Measurements from ENCODE around the gene SCAF4. TPM values are rescaled to one million over a fixed set of nuclear protein-coding genes. Genes with fewer than 3 reads are reported as not detected.
"Not testable (repeated sequence)": the region's sequence is repeated elsewhere in the genome, so short reads cannot be mapped to it uniquely, and the experiment has no call there.

SCAF4 gene
- total RNA-seq, 2 experiments from 2014 or later, result 39.6 to 40.5 TPM

DNA sequence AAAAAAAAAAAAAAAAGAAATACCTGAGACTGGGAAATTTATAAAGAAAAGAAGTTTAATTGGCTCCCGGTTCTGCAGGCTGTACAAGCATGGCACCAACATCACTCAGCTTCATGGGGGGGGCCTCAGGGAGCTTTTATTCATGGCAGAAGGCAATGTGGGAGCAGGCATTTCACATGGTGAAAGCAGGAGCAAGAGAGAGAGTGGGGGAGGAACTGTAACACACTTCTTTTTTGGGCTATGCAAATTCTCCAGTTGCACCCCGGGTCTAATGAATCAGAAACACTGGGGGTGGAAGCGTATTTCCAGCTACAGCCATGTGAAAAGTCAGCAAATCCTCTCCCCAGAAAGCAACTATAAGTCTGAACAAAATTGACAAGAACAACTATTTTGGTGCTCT is 84.3 kb downstream of the SCAF4 start:
- no peaks in the 10 kb centered on the region for H3K27me3 Mint-ChIP-seq (ENCODE audit: low read depth)
- CTCF ChIA-PET, result interaction anchor here (0.6 kb wide), 1 partner anchor 38 kb away, joined by 3 read pairs; no protein-coding TSS in a partner anchor
- H3K27ac Mint-ChIP-seq, result no peak overlapping the region
- H3K9me3 Mint-ChIP-seq, result peaks cover 5% of the 10 kb centered on the region
- H3K36me3 Mint-ChIP-seq (ENCODE audit: low read depth), result no peaks in the 10 kb centered on the region
- H3K4me3 Mint-ChIP-seq, result no peak overlapping the region
- DNase-seq, result no peak
- no peaks in the 10 kb centered on the region for H3K4me1 Mint-ChIP-seq (ENCODE audit: low read depth)
- intact Hi-C loops (cut with micrococcal nuclease), result no loop called here

DNA sequence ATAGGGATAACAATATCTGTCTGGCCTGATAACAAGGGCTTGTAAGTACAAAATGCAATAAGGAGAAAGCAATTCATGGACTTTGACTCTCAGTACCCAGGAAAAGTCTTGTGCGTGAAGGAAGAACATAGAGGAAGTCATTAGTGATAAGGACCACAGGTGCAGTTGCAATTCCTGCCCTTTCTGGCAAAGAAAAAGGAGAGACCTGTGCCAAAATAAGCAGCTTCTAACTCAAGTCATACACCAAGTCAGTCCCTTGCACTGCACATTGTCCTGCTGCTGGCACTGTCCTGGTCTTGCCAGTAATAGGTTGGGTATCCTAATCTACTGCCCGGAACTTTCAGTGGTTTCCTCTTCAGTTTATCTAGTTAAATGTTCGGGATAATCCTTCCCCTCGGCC is 87.3 kb downstream of the SCAF4 start:
- Mint-ChIP-seq H3K36me3 (ENCODE audit: low read depth) (no peaks in the 10 kb centered on the region), H3K9me3 (no peaks in the 10 kb centered on the region), H3K4me3 (no peak overlapping the region), H3K27me3 (ENCODE audit: low read depth) (no peaks in the 10 kb centered on the region), H3K27ac (no peak overlapping the region), H3K4me1 (ENCODE audit: low read depth) (no peaks in the 10 kb centered on the region)
- intact Hi-C loops (cut with micrococcal nuclease), result no loop called here
- CTCF ChIA-PET, result no interaction called here
- DNase-seq, result no peak

DNA sequence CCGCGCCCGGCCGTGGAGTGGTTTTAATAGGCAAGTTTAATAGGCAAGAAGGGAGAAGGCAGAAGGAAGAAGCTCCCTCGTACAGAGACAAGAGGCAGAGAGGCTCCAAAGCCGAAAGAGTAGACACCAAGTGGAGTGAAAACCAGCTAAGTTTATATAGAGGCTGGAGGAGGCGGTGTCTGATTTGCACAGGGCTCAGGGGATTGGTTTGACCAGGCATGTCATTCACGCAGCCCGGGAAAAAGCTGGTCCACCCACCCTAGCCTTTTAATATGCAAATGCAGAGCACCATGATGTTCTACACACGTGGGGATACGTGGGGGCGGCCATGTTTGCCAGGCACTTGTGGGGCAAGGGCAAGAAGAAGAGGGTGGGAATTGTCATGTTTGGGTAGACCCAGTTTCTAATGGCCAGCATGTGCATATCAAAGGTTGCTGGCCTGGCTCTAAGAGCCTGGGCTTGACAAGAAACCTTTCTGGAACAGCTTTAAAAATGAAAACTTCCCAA is 90.4 kb downstream of the SCAF4 start:
- Mint-ChIP-seq H3K9me3 (peaks cover 2% of the 10 kb centered on the region), H3K4me1 (ENCODE audit: low read depth) (no peaks in the 10 kb centered on the region), H3K4me3 (no peak overlapping the region), H3K27me3 (ENCODE audit: low read depth) (no peaks in the 10 kb centered on the region), H3K36me3 (ENCODE audit: low read depth) (no peaks in the 10 kb centered on the region), H3K27ac (no peak overlapping the region)
- intact Hi-C loops (cut with micrococcal nuclease), result no loop called here
- no peak for DNase-seq
- CTCF ChIA-PET, result no interaction called here

DNA sequence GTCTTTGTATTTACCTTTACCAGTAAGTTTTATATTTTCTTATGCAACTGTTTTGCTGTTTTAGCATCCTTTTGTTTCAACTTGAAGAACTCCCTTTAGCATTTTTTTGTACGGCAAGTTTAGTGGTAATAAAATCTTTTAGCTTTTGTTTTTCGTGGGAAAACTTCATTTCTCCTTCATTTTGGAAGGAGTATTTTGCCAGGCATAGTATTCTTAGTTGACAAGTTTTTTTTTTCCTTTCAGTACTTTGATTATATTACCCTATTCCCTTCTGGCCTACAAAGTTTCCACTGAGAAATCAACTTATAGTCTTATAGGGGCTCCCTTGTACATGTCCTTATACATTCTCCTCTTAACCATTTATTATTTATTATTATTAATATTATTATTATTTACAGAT is 95.0 kb downstream of the SCAF4 start:
- intact Hi-C loops (cut with micrococcal nuclease), result no loop called here
- Mint-ChIP-seq H3K4me3 (no peak overlapping the region), H3K9me3 (peaks cover 4% of the 10 kb centered on the region), H3K4me1 (ENCODE audit: low read depth) (no peaks in the 10 kb centered on the region), H3K36me3 (ENCODE audit: low read depth) (no peaks in the 10 kb centered on the region), H3K27me3 (ENCODE audit: low read depth) (no peaks in the 10 kb centered on the region), H3K27ac (no peak overlapping the region)
- CTCF ChIA-PET, result interaction anchor here (0.6 kb wide), 1 partner anchor 528 kb away, joined by 4 read pairs; no protein-coding TSS in a partner anchor
- no peak for DNase-seq

DNA sequence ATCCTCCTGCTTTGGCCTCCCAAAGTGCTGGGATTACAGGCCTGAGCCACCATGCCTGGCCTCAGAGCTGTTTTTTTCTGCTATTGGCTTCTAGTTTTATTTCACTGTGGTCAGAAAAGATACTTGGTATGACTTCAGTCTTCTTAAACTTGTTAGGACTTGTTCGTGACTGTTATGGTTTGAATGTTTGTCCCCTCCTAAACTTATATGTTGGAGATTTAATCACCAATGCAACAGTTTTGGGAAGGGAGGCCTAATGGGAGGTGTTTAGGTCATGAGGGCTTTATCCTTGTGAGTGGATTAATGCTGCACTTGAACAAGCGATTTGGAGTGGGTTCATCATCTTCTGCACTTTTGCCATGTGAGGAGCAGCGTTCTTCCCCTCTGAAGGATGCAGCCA is 96.9 kb downstream of the SCAF4 start:
- CTCF ChIA-PET, result interaction anchor here (0.5 kb wide), 1 partner anchor 11 kb away, joined by 3 read pairs; no protein-coding TSS in a partner anchor
- no peaks in the 10 kb centered on the region for H3K27me3 Mint-ChIP-seq (ENCODE audit: low read depth)
- no peaks in the 10 kb centered on the region for H3K4me1 Mint-ChIP-seq (ENCODE audit: low read depth)
- intact Hi-C loops (cut with micrococcal nuclease), result no loop called here
- H3K27ac Mint-ChIP-seq, result no peak overlapping the region
- no peak for DNase-seq
- peaks cover 4% of the 10 kb centered on the region for H3K9me3 Mint-ChIP-seq
- H3K4me3 Mint-ChIP-seq, result no peak overlapping the region
- no peaks in the 10 kb centered on the region for H3K36me3 Mint-ChIP-seq (ENCODE audit: low read depth)

DNA sequence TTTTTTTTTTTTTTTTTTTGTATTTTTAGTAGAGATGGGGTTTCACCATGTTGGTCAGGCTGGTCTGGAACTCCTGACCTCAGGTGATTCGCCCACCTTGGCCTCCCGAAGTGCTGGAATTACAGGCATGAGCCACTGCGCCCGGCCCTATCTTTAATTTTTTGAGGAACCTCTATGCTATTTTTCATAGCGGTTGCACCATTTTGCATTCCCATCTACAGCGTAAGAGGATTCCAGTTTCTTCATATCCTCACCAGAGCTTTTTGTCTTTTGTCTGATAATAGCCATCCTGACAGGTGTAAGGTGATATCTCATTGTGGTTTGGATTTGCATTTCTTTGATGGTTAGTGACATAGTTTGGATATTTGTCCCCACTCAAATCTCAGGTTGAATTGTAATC is 100.0 kb downstream of the SCAF4 start:
- H3K4me1 Mint-ChIP-seq (ENCODE audit: low read depth), result not testable (repeated sequence)
- CTCF ChIA-PET, result interaction anchor here (0.7 kb wide), 2 partner anchors 58 to 247 kb away, joined by 3 read pairs; no protein-coding TSS in a partner anchor

DNA sequence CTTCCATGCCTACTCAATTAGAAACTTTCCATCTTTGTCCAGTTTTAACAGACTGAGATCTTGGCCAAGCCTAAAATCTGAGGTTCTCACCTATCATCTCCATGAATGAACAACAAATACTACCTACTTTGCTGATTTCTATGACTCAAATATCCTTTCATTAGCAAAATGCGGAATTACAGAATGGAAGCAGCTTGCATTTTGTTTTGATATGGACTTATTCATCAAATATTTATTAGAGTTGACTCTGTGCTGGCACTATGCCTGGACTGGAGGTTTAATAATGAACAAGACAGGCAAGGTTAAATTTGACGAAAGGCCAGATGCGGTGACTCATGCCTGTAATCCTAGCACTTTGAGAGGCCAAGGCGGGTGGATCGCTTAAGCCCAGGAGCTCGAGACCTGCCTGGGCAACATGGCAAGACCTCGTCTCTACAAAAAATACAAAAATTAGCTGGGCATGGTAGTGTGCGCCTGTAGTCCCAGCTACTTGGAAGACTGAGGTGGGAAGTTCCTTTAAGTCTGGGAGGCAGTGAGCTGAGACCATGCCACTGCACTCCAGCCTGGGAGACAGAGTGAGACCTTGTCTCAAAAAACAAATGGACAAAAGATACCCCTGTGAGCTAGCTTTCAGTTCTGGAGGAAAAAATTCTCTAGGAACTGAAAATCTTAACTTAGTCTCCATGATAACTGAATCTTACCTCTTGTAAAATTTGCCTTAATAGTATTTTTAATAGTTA is 101.8 kb downstream of the SCAF4 start:
- Mint-ChIP-seq H3K4me3 (no peak overlapping the region), H3K36me3 (ENCODE audit: low read depth) (no peaks in the 10 kb centered on the region), H3K27me3 (ENCODE audit: low read depth) (no peaks in the 10 kb centered on the region), H3K4me1 (ENCODE audit: low read depth) (no peaks in the 10 kb centered on the region), H3K27ac (no peak overlapping the region), H3K9me3 (peaks cover 2% of the 10 kb centered on the region)
- CTCF ChIA-PET, result interaction anchor here (0.6 kb wide), 1 partner anchor 53 kb away, joined by 3 read pairs; no protein-coding TSS in a partner anchor
- DNase-seq, result no peak
- intact Hi-C loops (cut with micrococcal nuclease), result no loop called here

More for the DNA sequence above, 100.0 kb downstream of the SCAF4 start:
- H3K27ac Mint-ChIP-seq; H3K27me3 Mint-ChIP-seq (ENCODE audit: low read depth); DNase-seq; H3K36me3 Mint-ChIP-seq (ENCODE audit: low read depth); H3K4me3 Mint-ChIP-seq; H3K9me3 Mint-ChIP-seq; intact Hi-C loops (cut with micrococcal nuclease): not testable (repeated sequence)

DNA sequence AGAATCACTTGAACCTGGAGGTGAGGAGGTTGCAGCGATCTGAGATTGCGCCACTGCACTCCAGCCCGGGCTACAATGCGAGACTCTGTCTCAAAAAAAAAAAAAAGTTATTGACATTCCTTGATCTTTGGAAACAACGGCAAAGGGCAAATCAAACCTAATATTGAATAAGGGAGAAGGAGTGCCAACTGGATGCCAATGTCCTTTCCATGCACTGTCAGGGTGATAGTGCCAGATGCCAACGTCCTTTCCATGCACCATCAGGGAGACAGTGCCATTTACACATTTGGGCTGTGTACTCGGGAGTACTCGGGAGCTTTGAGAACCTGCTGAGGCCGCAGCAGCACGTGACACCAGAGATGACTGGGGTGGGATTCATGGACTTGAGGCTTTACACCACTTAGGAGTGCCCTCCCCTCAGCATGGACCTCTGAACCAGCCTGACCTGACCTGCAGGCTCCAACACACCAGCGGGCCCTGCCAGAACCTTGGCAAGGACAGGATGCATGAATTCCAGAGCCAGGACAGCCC is 106.9 kb downstream of the SCAF4 start:
- no peak for DNase-seq
- Mint-ChIP-seq H3K36me3 (ENCODE audit: low read depth) (no peaks in the 10 kb centered on the region), H3K9me3 (no peaks in the 10 kb centered on the region), H3K4me1 (ENCODE audit: low read depth) (peaks cover 7% of the 10 kb centered on the region), H3K27ac (no peak overlapping the region), H3K27me3 (ENCODE audit: low read depth) (no peaks in the 10 kb centered on the region), H3K4me3 (no peak overlapping the region)
- intact Hi-C loops (cut with micrococcal nuclease), result no loop called here
- CTCF ChIA-PET, result interaction anchor here (0.6 to 1.0 kb wide), 2 partner anchors 44 to 612 kb away, joined by 4 to 5 read pairs; no protein-coding TSS in a partner anchor

DNA sequence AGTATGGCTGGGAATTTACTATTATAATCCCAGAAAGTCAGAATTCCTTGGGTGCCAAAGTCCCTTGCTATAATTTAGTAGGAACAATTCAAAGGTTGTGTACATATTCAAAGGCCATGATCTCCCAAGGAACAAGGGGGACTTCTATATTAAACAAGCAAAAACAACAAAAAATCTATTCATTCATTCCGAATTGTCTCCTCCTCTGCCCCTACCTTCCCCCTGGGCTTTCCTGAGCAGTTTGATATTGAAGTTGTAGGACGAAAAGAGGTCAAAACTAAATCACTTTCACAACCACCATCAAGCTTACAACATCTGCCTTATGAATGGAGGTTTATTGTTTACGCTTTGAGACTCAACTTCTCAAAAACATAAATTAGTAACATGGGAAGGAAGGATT is 107.7 kb downstream of the SCAF4 start:
- CTCF ChIA-PET, result interaction anchor here (0.6 to 1.2 kb wide), 3 partner anchors 43 to 440 kb away, joined by 3 to 5 read pairs (median 3); no protein-coding TSS in a partner anchor

DNA sequence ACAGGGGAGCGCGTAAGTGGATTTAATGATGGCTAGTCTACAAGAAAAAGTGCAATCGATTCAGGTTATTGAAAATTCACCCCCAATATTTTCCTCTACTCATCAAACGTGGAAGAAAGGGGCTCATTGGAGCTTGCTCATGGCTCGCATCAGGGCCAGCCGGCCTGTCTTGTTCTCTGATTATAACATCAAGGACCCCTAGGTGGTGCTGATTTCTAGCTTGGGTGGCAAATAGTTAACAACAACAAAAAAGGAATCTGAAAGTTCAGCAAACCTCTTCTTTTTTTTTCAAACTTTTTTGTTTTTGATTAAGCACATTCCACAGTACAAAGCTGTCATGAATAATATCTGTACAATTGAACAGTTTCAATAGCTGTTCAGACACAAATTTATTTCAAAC is 108.3 kb downstream of the SCAF4 start:
- intact Hi-C loops (cut with micrococcal nuclease), result no loop called here
- Mint-ChIP-seq H3K4me1 (ENCODE audit: low read depth) (peaks cover 8% of the 10 kb centered on the region), H3K27ac (no peak overlapping the region), H3K9me3 (peaks cover 3% of the 10 kb centered on the region), H3K4me3 (no peak overlapping the region), H3K27me3 (ENCODE audit: low read depth) (no peaks in the 10 kb centered on the region), H3K36me3 (ENCODE audit: low read depth) (no peaks in the 10 kb centered on the region)
- no peak for DNase-seq
- CTCF ChIA-PET, result interaction anchor here (0.6 to 1.2 kb wide), 6 partner anchors 11 to 439 kb away, joined by 3 to 5 read pairs (median 3); no protein-coding TSS in a partner anchor

More for the DNA sequence above, 107.7 kb downstream of the SCAF4 start:
- no peak overlapping the region for H3K27ac Mint-ChIP-seq
- DNase-seq, result no peak
- H3K9me3 Mint-ChIP-seq, result peaks cover 1% of the 10 kb centered on the region
- H3K36me3 Mint-ChIP-seq (ENCODE audit: low read depth), result no peaks in the 10 kb centered on the region
- intact Hi-C loops (cut with micrococcal nuclease), result no loop called here
- no peak overlapping the region for H3K4me3 Mint-ChIP-seq
- no peaks in the 10 kb centered on the region for H3K27me3 Mint-ChIP-seq (ENCODE audit: low read depth)
- H3K4me1 Mint-ChIP-seq (ENCODE audit: low read depth), result peaks cover 7% of the 10 kb centered on the region

DNA sequence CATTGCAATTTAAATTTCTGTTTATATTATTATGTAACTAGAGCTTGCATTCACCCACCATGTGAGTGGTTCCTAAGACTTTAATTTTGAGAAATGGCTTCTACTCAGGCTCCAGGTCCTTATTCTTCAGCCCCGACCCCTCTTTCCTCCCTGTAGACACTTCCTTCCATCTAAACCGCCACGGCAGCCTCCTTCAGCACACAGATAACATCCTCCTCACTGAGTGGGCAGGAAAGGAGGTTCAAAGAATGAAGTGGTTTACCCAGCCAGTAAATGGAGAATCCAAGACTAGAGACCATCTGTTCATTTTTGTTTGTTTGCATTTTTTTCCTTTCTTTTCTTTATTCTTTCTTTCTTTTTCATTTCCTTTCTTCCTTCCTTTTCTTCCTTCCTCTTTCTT is 109.5 kb downstream of the SCAF4 start:
- Mint-ChIP-seq H3K27ac (no peak overlapping the region), H3K9me3 (peaks cover 3% of the 10 kb centered on the region), H3K27me3 (ENCODE audit: low read depth) (no peaks in the 10 kb centered on the region), H3K4me3 (no peak overlapping the region), H3K36me3 (ENCODE audit: low read depth) (no peaks in the 10 kb centered on the region), H3K4me1 (ENCODE audit: low read depth) (peaks cover 8% of the 10 kb centered on the region)
- intact Hi-C loops (cut with micrococcal nuclease), result no loop called here
- CTCF ChIA-PET, result no interaction called here
- DNase-seq, result no peak
